Epithelial cell of proximal tubule (primary cell): ENCODE results near the gene LYRM4. TPM values are rescaled to one million over a fixed set of nuclear protein-coding genes. Genes with fewer than 3 reads are reported as not detected.
"Not testable (repeated sequence)": the region's sequence is repeated elsewhere in the genome, so short reads cannot be mapped to it uniquely, and the experiment has no call there.

ENCODE experiments used
- DNase-seq: peaks from one replicate; pipeline ENCODE4 v3.0.0-alpha.2; 2011; ENCODE audit warnings: low read depth
- H3K4me3 ChIP-seq: 2 replicates; pipeline ENCODE4 v1.5.1; 2011; ENCODE audit warnings: low read depth, mild to moderate bottlenecking, low read length
- total RNA-seq: library from RNA; depleted of rRNA; stranded (reverse); fragments of >200 nt; gene quantifications from 2 replicates; pipeline ENCODE4 v1.2.3, GENCODE V29; 2015
- TF ChIP-seq, protein P1 (sequence below): conservative IDR thresholded peaks from 2 replicates; pipeline ENCODE4 v1.5.1; 2012; ENCODE audit warnings: low read depth, mild to moderate bottlenecking, low read length

LYRM4 gene
- total RNA-seq, 1 donor from 2014 or later = 17.8 TPM

DNA sequence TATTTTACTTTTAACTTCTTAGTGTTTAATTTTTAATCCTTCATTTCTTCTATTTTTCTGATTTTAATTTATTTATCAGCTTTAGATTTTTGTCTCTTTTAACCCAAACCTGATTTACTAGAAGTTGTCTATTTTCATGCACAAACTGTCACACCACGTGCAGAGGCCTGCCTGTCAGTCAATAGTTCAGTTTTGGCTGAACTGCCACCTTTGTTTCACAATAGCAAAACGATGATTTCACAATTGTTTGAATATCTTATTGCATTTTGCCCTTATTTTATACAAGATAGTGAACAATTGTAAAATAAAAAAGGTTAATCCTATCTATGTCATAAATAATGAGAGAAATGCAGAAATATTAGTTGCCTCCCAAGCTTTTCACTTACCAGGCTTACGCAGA, 199.6 kb downstream of the LYRM4 start:
- no peak overlapping the region for H3K4me3 ChIP-seq
- DNase-seq = no peak
- TF ChIP-seq, protein P1, sequence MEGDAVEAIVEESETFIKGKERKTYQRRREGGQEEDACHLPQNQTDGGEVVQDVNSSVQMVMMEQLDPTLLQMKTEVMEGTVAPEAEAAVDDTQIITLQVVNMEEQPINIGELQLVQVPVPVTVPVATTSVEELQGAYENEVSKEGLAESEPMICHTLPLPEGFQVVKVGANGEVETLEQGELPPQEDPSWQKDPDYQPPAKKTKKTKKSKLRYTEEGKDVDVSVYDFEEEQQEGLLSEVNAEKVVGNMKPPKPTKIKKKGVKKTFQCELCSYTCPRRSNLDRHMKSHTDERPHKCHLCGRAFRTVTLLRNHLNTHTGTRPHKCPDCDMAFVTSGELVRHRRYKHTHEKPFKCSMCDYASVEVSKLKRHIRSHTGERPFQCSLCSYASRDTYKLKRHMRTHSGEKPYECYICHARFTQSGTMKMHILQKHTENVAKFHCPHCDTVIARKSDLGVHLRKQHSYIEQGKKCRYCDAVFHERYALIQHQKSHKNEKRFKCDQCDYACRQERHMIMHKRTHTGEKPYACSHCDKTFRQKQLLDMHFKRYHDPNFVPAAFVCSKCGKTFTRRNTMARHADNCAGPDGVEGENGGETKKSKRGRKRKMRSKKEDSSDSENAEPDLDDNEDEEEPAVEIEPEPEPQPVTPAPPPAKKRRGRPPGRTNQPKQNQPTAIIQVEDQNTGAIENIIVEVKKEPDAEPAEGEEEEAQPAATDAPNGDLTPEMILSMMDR = no peak

DNA sequence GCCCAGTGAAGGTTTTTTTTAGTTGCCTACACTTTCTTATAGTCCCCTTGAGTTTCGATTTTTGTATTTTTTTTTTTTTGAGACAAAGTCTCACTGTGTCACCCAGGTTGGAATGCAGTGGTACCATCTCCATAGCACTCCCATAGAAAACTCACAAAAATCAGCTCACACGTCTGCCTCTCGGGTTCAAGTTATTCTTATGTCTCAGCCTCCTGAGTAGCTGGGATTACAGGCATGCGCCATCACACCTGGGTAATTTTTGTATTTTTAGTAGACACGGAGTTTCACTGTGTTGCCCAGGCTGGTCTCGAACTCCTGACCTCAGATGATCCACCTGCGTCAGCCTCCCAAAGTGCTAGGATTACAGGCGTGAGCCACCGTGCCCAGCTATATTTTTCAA, 200.3 kb downstream of the LYRM4 start:
- not testable (repeated sequence) for H3K4me3 ChIP-seq, DNase-seq

DNA sequence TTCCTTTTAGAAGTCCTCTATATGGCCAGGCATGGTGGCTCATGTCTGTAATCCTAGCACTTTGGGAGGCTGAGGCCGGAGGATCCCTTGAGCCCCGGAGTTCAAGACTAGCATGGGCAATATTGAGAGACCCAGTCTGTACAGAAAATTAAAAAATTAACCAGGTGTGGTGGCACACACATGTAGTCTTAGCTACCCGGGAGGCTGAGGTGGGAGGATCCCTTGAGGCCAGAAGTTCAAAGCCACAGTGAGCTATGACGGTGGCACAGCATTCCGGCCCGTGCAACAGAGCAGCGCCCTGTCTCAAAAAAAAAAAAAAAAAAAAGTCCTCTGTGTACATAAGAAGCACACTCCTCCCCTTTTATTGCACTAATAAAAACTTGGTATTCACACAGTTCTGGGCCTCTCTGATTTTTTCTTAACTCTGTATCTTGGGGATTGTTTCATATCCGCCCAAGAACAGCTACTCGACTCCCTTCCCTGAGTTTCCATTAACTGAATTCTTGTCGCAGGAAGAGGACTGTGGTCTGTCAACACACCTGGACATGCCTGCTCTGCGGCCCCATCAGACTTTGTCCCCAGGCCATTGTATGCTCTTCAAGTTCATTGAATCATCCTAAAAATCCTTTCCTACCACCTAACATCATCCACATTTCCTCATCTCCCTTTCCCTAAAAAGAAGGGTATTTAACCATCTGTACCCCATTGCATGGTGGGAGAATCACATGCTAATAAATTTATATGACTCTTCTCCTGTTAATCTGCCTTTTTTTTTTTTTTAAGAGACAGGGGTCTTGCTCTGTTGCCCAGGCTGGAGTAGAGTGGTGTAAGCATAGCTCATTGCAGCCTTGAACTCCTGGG, 201.5 kb downstream of the LYRM4 start:
- DNase-seq = no peak
- no peak overlapping the region for H3K4me3 ChIP-seq
- TF ChIP-seq, protein P1 = no peak

Other genes starting within 250 kb of the LYRM4 start
- 0.94 and 2.5 TPM in 2 replicates for gene PPP1R3G, start 175.6 kb downstream of the LYRM4 start, total RNA-seq
- gene FARS2, start 563 bp upstream of the LYRM4 start, total RNA-seq = 7.7 and 17.9 TPM in 2 replicates